H1 (cell line): Measurements from ENCODE around the gene TFF1. TPM values are rescaled to one million over a fixed set of nuclear protein-coding genes. Genes with fewer than 3 reads are reported as not detected.

Experiments
- BCL11A ChIP-seq, 2 experiments: IDR thresholded peaks; one replicate each; pipeline ENCODE4 v1.6.1; 2011; ENCODE audit warnings: low read depth in 2 of 2, low read length in 2 of 2, mild to moderate bottlenecking in 2 of 2
- BRCA1 ChIP-seq: IDR thresholded peaks from 2 replicates; pipeline ENCODE4 v1.6.1; 2012; ENCODE audit warnings: low read depth, low read length, improper control_type of control experiment
- polyA plus RNA-seq, 7 experiments: library from polyadenylated mRNA; depleted of rRNA in 3 of 7; stranded (reverse) in 5 of 7; unstranded in 2 of 7; fragments of >200 nt in 5 of 7; fragments of 200-250 nt in 2 of 7; gene quantifications; 1 replicate in 5 of 7; 2 replicates in 1 of 7; 4 replicates in 1 of 7; pipeline versions ENCODE4 v1.2.1 to v1.2.3, GENCODE V29; 2011 to 2013; ENCODE audit warnings: missing spikeins in 2 of 7, mixed read lengths in 2 of 7
- total RNA-seq: library from RNA; stranded (reverse); fragmentation: NEBNext Ultra II Directional; extraction: Animal tissue kit (Norgen Biotek cat#: 25700); gene quantifications from 2 replicates; pipeline ENCODE4 v1.2.1, GENCODE V29; 2021

The TFF1 gene
- total and polyA plus RNA-seq, 2 of the 8 experiments (the other 6 are each of a cell fraction or from before 2014, with no cell fraction given), result not detected

- TF ChIP-seq BCL11A (IDR thresholded peaks at IDR 0.05; ENCODE audit: low read depth in 2 of 2, low read length in 2 of 2) (no peak), BRCA1 (no peak)
These were observed 24.4 kb downstream of the TFF1 start (continued) for GRCh38 chr21:42341776-42342542.
